ENCODE data around the gene CYFIP1.

CYFIP1 gene

DNA sequence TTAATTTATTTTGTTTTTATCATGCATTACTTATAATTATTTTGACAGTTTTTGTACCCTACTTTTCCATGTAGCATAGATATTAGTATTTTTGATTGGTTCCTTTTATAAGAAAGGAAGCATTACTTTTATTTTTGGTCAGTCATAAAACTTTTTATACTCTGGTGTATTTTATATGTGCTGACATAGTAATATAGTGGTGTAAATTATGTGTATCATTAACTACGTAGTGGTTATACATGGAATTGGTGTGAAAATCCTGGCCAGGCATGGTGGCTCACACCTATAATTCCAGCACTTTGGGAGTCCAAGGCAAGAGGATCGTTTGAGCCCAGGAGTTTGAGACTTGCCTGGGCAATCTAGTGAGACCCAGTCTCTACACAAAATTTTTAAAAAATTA lies 160.5 kb downstream of the CYFIP1 start:
- no peak for TF ChIP-seq CTCF (IDR thresholded peaks at IDR 0.05; ENCODE audit: low read depth, low read length)
- DNase-seq (ENCODE audit: low read depth, low spot score): no peak
- in situ Hi-C loops (cut with HindIII; ENCODE audit: low sequenced_read_pairs): no loop called here
- H3K4me3 ChIP-seq (ENCODE audit: low read depth, low read length): no peak overlapping the region
